Fibroblast of skin of left biceps (primary cell): ENCODE measurements around the gene ARHGAP1.
"Not testable (repeated sequence)": the region's sequence is repeated elsewhere in the genome, so short reads cannot be mapped to it uniquely, and the experiment has no call there.

Experiments used
- DNase-seq, 2 experiments: peaks; one replicate each; pipeline ENCODE4 v3.0.0-alpha.2; 2013; ENCODE audit warnings: low read depth in 2 of 2

The ARHGAP1 gene

DNA sequence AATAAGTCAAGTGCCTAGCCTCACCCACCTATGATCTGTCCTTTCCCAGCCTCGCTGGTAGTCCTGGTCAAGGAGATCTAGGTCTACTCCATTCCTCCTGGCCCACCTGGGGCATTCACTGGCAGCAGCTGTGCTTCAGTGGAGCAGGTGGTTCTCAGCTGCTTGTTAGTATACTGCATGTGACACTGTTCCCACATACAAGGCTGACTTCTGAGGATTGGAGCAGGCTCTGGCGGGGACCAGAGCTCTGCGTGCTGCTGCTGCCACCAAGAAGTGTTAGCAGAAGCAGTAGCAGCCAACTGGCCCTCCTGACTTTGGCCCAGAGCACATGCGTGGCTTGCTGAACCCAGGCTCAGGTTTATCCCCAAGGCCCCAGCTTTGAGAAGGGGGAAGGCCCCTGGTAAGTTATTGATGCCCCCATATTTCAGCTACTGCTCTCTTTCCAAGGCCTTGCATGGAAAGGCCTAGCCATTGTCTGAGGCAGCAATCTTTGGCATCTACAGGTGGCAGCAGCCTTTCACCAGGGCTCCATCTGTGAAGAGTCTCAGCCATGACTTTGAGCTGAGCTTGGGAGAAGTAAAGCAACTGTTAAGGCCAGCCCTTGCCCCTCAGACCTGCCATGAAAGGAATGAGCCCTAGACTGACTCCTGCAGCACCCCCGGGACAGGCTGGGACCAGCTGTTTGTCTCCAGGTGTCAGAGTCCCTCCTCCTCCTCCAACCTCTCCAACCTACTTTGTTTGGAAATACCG is 26.5 kb downstream of the ARHGAP1 start:
- no peak for DNase-seq

GRCh38 chr11:46672381-46672839 is 28.0 kb downstream of the ARHGAP1 start:
- no peak for DNase-seq

DNA sequence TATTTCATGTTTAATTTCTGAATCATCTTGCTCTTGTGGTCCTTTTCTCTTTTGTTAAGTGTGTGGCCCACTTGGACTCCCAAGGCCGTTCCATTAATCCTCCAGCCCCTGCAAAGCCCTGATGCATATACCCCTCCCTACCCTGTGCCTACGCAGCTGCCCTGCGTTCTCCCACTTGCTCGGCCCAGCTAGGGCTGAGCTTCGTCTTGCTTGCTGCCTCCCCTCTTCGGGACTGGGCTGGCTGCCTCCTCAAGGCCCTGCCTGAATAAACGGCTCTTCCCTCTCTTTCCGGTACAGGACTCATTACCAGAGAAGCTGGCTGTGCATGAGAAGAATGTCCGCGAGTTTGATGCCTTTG is 28.5 kb downstream of the ARHGAP1 start:
- no peak for DNase-seq

- not testable (repeated sequence) for DNase-seq
Observed at GRCh38 chr11:46670521-46670920, 29.9 kb downstream of the ARHGAP1 start.

DNA sequence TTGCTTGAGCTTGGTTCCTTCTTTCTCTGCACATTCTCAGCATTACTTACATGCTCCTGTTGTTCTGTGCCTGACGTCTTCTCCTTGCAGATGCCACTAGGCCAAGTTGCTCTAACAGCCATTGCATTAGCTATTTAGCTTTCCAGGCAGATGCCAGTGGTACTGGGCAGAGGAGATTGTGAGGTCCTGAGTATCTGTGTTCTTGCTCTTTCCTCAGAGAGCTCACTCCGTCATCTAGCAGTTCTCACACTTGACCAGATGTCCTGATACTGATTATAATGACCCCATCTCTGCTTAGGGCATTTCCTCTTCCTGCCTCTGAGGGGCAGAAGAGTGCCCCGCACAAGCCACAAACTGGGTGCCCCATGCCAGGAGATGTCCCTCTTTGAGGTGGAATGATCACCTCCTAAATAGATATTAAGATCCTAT is 30.7 kb downstream of the ARHGAP1 start:
- no peak for DNase-seq

- DNase-seq = no peak
Observed at GRCh38 chr11:46668480-46669085, 31.8 kb downstream of the ARHGAP1 start.

- DNase-seq = no peak
Observed at GRCh38 chr11:46667043-46667481, 33.4 kb downstream of the ARHGAP1 start.

DNA sequence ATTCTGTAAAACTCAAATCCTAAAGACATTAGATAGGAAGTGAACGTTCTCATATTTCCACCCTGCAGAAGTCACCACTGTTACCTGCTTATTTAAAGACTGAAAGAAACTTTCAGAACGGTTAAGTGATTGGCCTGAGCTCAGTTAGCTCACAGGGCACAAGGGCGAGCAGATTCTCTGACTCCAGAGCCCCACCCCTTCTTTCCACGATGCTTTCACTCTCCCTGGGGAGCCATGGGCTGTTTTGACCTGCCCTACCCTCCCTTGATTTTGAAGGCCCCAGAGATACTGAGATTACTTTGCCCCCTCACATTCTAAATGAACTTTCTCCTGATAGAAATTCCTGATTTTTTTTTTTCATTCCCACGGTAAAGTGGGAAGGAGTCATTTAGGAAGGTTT is 33.9 kb downstream of the ARHGAP1 start:
- no peak for DNase-seq

- DNase-seq = no peak
Observed at GRCh38 chr11:46665356-46665755, 35.1 kb downstream of the ARHGAP1 start.

GRCh38 chr11:46664612-46665011 is 35.8 kb downstream of the ARHGAP1 start:
- no peak for DNase-seq

- no peak for DNase-seq
Observed at GRCh38 chr11:46663277-46663940, 37.0 kb downstream of the ARHGAP1 start.

DNA sequence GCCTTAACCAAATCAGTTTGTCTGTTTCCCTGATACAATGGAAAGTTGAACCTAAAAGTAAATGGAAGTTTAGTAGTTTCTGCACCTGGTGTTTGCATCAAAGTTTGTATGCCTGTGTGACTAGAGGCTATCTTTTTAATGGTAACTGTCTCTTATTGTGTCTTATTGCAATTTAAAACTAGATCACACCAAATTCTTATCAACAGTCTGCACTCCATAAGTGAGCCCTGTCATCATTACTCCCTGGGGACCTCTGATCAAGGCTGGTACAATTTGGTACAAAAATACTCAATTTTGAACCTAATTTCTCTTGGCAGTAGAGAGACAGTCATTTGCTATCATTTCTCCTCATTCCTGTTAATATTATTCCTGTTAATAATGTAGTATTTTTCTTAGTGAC is 38.1 kb downstream of the ARHGAP1 start:
- no peak for DNase-seq

GRCh38 chr11:46661836-46662235 is 38.6 kb downstream of the ARHGAP1 start:
- no peak for DNase-seq

DNA sequence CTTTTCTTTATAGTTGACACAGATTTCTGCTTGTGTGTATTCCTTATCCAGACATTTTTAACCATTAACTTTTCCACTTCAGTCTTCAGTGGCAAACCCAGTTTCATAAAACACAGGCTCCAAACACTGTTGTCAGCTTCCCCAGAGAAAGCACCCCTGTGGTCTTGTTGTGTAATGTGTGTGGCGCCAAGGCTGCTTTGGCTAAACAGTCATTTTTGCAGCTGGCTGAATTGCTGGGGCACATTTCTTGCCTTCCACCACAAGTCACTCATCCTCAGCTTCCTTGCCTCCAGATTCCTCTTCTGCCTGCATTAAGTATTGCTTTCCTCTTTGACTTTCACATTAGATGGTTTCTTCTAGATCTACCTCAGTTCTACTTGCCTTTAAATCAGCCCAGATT is 40.5 kb downstream of the ARHGAP1 start:
- no peak for DNase-seq

GRCh38 chr11:46658259-46658658 is 42.2 kb downstream of the ARHGAP1 start:
- peak in 1 of 2 experiments; percentile 26 for DNase-seq

- no peak for DNase-seq
Observed at GRCh38 chr11:46657186-46657585, 43.2 kb downstream of the ARHGAP1 start.

DNA sequence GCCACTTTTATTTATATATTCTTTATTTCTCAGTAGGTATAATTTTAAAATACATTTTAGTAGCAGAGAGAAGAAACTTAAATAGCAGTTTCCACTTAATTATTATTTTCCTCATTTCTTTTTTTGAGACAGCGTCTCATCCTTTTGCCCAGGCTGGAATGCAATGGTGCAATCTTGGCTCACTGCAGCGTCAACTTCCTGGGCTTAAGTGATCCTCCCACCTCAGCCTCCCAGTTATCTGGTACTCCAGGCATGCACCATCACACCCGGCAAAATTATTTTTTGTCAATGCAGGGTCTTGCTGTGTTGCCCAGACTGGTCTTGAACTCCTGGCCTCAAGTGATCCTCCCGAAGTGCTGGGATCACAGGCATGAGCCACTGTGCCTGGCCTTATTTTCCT is 44.8 kb downstream of the ARHGAP1 start:
- DNase-seq = no peak

- peak; percentile 89 to 90 for DNase-seq
Observed at GRCh38 chr11:46649180-46649738, 51.2 kb downstream of the ARHGAP1 start.

DNA sequence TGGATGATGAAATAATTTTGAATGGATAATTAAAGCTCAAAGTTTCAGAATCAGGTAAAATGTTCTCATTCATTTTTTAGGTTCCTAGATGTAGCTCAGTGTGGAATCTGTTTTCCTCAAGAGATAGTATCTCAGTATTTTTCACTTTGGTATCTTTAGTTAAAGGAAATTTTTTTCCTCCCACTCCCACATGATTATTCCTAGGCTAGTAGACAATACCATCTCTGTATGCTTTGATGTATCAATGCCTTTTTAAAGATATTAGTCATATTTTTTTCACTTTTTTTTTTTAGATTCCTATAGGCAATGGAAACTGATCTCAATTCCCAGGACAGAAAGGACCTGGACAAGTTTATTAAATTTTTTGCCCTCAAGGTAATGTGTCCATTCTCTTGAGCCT is 56.4 kb downstream of the ARHGAP1 start:
- DNase-seq = no peak

DNA sequence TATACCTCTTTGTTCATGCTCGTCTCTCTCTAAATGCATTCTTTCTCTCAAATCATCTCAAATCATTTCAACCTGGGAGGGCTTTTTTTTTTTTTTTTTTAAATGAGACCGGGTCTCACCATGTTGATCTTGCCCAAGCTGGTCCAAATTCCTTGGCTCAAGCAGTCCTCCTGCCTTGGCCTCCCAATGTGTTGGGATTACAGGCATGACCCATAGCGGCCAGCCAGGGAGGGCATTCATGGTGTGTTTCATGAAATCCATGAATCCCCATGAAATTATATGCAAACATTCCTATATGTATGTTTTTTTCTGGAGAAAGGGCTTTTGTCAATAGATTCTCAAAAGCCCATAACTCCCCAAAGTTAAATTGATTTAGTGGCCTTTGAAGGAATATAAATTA is 56.9 kb downstream of the ARHGAP1 start:
- DNase-seq = no peak

GRCh38 chr11:46642627-46643335 is 57.6 kb downstream of the ARHGAP1 start:
- DNase-seq = no peak

GRCh38 chr11:46641639-46642038 is 58.8 kb downstream of the ARHGAP1 start:
- no peak for DNase-seq
